Spleen (tissue), 7 donors: ENCODE data around the gene MTSS2.

Experiments used
- POLR2A ChIP-seq, 3 donors: fragments of 450-650 bp; IDR thresholded peaks; one replicate each; pipeline ENCODE4 v1.5.1; 2017; ENCODE audit warnings: antibody characterized with exemption in 3 of 3, mild to moderate bottlenecking in 1 of 3
- POLR2AphosphoS5 ChIP-seq, 3 donors: sonication (generic); formaldehyde crosslinking; IDR thresholded peaks; one replicate each; pipeline ENCODE4 v1.5.1; 2017; ENCODE audit warnings: antibody characterized with exemption in 3 of 3
- TF ChIP-seq, protein P1 (sequence below), 11 experiments: fragments of 200-600 bp in 7 of 11; fragments of 450-650 bp in 4 of 11; sonication (generic) in 4 of 11; IDR thresholded peaks in 8 of 11; conservative IDR thresholded peaks in 3 of 11; 1 replicate in 7 of 11; 2 replicates in 4 of 11; pipeline versions ENCODE4 v1.4.0 to v1.8.0; 2016 to 2021; ENCODE audit warnings: antibody characterized with exemption in 11 of 11, inconsistent platforms in 4 of 11, mild to moderate bottlenecking in 1 of 11
- donor health status: DM: no; HTN: no; CAD: no; lungs with moderate emphysema.
- donor health status: DM: no; HTN: no; CAD: no.
- donor health status: DM: no; HTN: no; CAD: no.

DNA sequence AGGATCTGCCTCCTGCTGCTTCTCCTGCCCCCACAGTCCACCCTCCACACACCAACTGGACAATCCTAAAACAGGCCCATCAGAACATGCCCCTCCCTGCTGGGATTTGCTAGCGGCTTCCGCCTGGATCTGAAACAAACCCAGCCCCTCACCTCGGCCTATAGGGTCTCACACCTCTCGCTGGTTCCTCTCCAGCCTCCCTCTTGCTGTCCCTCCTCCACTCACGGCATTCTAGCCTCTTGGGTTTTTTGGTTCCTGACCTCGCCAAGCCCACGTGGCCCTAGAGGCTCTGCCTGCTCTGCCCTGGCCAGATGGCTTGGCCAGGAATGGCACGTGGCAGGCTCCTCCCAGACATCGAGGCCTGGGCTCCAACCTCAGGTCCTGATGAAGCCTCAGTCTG, 15.7 kb upstream of the MTSS2 start:
- TF ChIP-seq, protein P1, sequence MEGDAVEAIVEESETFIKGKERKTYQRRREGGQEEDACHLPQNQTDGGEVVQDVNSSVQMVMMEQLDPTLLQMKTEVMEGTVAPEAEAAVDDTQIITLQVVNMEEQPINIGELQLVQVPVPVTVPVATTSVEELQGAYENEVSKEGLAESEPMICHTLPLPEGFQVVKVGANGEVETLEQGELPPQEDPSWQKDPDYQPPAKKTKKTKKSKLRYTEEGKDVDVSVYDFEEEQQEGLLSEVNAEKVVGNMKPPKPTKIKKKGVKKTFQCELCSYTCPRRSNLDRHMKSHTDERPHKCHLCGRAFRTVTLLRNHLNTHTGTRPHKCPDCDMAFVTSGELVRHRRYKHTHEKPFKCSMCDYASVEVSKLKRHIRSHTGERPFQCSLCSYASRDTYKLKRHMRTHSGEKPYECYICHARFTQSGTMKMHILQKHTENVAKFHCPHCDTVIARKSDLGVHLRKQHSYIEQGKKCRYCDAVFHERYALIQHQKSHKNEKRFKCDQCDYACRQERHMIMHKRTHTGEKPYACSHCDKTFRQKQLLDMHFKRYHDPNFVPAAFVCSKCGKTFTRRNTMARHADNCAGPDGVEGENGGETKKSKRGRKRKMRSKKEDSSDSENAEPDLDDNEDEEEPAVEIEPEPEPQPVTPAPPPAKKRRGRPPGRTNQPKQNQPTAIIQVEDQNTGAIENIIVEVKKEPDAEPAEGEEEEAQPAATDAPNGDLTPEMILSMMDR (IDR thresholded peaks at IDR 0.05 in 8 of 11, conservative IDR thresholded peaks at IDR 0.05 in 3 of 11), result no peak
- TF ChIP-seq POLR2A (IDR thresholded peaks at IDR 0.05), result no peak
- no peak for TF ChIP-seq POLR2AphosphoS5 (IDR thresholded peaks at IDR 0.05)
